ENCODE measurements around the gene IFNK.

The IFNK gene

DNA sequence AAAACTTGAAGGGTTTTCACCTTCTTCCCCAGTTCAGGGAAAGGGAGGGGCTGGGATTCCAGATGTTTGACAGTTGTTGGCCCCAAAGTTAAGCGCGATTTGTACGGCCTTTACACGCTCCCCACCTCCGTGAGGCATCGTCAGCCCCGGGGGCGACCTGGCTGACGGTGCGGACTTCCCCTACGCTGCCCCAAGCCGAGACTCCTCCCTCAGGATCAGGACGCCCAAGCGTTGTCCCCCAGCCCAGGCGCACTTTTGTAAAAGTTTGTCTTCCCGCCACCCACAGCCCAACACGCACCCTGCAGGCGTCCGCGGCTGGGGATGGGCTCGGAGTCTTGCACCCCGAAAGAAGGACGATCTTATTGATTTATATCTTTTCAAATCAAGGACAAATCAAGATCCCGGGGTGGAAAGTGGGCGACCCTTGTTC is 4.8 kb downstream of the IFNK start:
- H3K9ac ChIP-seq (ENCODE audit: low read length in 2 of 2) = peak overlapping the region; percentile 89 to 95
- H3K27me3 ChIP-seq (ENCODE audit: control insufficient read depth in 1 of 2, insufficient read depth in 2 of 2, low read length in 2 of 2) = no peaks in the 10 kb centered on the region
- H3K4me1 ChIP-seq (ENCODE audit: control insufficient read depth, insufficient read depth, low read length) = peaks cover 24% of the 10 kb centered on the region
- peak overlapping the region; percentile 95 for H3K27ac ChIP-seq (ENCODE audit: low read length)
- H3K9me3 ChIP-seq (ENCODE audit: control insufficient read depth in 2 of 2, low read length in 2 of 2) = no peaks in the 10 kb centered on the region
- peak overlapping the region; percentile 84 to 93 for H3K4me3 ChIP-seq (ENCODE audit: low read length in 2 of 2)
- peaks cover 0 to 2% of the 10 kb centered on the region in 2 donors for H3K36me3 ChIP-seq (ENCODE audit: control insufficient read depth in 2 of 2, insufficient read depth in 2 of 2, low read length in 2 of 2)

DNA sequence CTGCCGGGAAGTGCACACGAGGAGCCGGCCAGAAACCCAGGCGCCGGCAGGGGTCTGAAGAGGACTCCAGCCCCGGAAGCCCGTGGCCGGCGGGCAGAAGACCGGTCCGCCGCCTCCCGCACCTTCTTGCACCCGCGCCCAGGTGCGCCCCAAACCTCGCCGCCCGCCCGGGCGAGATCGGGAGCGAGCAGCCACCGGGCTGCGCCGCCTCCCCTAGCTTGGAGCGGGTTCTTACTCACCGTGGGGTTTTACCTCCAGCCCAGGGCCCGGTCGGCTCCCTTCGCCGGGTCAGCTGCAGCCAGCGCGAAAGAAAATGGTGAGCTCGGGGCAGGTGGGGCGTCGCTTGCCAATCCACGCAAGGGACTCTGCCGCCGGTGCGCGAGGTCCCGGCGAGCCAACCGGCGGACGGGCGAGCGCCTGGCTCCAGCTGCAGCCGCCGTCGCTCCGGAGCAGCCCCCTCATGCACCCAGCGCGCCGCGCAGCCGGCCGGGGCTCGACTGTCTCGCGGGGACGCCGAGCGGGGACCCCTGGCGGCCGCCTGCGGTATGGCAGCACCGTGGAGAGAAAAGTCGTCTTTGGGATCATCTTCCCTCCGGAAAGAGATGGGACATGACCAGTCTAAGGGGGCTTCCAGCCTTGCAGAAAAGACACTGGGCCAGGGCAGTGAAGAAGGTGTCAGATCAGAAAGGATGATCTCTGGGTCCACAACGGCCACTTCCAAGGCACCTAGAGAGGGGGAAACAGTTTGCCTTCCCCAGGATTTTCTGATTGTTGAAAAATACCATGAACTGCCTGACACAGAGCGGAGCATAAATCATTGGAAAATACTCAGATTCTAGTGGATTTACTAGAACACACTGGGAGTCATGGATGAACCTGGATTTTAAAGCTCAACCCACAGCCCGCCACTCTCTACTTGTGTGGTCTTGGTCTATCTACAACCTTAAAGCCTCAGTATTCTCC is 5.5 kb downstream of the IFNK start, which contains the start of gene MOB3B:
MOB3B (minus strand) TSS at position 499 of the 963 bp plus-strand sequence. CDS start 74,264 bp downstream, outside the sequence.
- Histone ChIP-seq H3K9ac (ENCODE audit: low read length in 2 of 2) (peak within 1 kb of the TSS; percentile 89 to 95), H3K27me3 (ENCODE audit: control insufficient read depth in 1 of 2, insufficient read depth in 2 of 2, low read length in 2 of 2) (no peaks in the 10 kb centered on the region), H3K36me3 (ENCODE audit: control insufficient read depth in 2 of 2, insufficient read depth in 2 of 2, low read length in 2 of 2) (peaks cover 0 to 2% of the 10 kb centered on the region in 2 donors), H3K4me1 (ENCODE audit: control insufficient read depth, insufficient read depth, low read length) (peaks cover 30% of the 10 kb centered on the region), H3K4me3 (ENCODE audit: low read length in 2 of 2) (peak within 1 kb of the TSS; percentile 84 to 93), H3K27ac (ENCODE audit: low read length) (peak within 1 kb of the TSS; percentile 95), H3K9me3 (ENCODE audit: control insufficient read depth in 2 of 2, low read length in 2 of 2) (no peaks in the 10 kb centered on the region)

DNA sequence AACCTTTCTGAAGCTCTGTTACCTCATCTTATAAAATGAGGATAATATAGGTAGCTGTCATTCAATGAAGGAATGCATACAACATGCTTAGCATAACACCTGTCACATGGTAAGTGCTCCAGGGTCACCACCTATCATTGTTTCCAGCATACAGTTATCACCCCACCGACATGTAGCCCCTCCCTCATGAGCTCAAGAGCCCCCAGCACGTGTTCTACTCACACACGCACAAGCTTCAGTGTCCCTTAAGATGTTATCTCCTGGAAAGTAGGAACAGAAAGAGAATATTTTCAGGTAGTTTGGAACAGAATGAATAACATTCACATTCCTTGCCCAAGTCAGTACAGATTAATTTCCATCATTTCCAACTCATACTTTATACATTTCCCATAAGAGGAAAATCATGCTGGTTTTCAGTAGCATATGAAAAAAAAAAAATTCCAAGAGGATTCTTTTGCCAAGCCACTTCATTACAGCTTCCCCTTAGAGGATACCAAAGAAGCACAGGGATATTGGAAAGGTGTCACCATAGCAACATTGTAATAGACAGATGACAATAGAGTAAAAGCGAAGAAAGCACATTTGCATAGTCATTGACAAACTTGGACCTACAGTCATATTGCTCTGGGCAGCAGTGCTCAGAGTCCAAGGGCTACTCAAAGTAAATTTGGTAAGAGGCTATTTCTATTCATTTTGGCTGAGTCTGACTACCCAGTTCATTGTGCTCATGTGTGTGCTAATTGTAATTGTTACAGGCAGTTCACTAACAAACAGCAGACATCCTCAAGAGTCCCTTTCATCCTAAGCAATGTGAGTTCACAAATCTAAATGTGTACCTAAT is 7.0 kb downstream of the IFNK start:
- Histone ChIP-seq H3K4me1 (ENCODE audit: control insufficient read depth, insufficient read depth, low read length) (peaks cover 41% of the 10 kb centered on the region), H3K9me3 (ENCODE audit: control insufficient read depth in 2 of 2, low read length in 2 of 2) (no peaks in the 10 kb centered on the region), H3K27me3 (ENCODE audit: control insufficient read depth in 1 of 2, insufficient read depth in 2 of 2, low read length in 2 of 2) (no peaks in the 10 kb centered on the region), H3K9ac (ENCODE audit: low read length in 2 of 2) (no peak overlapping the region), H3K4me3 (ENCODE audit: low read length in 2 of 2) (no peak overlapping the region), H3K36me3 (ENCODE audit: control insufficient read depth in 2 of 2, insufficient read depth in 2 of 2, low read length in 2 of 2) (no peaks in the 10 kb centered on the region), H3K27ac (ENCODE audit: low read length) (no peak overlapping the region)

DNA sequence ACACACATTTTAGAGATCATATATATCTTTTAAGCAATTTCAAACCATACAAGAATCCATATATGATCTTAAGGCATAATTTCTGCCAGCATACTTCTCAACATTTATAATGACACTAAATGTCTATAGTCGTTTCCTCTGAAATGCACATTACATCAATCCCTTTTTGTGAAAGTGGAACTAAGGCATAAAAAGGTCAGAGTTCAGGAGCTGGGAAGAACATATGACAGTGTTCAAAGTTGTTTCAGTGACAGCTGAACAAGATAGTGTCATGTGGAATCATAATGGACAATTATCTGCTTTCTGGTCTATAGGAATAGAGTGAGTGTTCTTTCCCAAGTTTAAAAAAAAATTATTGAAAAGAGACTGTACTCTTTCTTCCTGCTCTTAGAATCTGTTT is 8.0 kb downstream of the IFNK start:
- H3K4me1 ChIP-seq (ENCODE audit: control insufficient read depth, insufficient read depth, low read length) = peaks cover 49% of the 10 kb centered on the region
- H3K27me3 ChIP-seq (ENCODE audit: control insufficient read depth in 1 of 2, insufficient read depth in 2 of 2, low read length in 2 of 2) = no peaks in the 10 kb centered on the region
- no peaks in the 10 kb centered on the region for H3K9me3 ChIP-seq (ENCODE audit: control insufficient read depth in 2 of 2, low read length in 2 of 2)
- H3K4me3 ChIP-seq (ENCODE audit: low read length in 2 of 2) = no peak overlapping the region
- H3K27ac ChIP-seq (ENCODE audit: low read length) = no peak overlapping the region
- H3K9ac ChIP-seq (ENCODE audit: low read length in 2 of 2) = no peak overlapping the region
- peaks cover 0 to 2% of the 10 kb centered on the region in 2 donors for H3K36me3 ChIP-seq (ENCODE audit: control insufficient read depth in 2 of 2, insufficient read depth in 2 of 2, low read length in 2 of 2)

DNA sequence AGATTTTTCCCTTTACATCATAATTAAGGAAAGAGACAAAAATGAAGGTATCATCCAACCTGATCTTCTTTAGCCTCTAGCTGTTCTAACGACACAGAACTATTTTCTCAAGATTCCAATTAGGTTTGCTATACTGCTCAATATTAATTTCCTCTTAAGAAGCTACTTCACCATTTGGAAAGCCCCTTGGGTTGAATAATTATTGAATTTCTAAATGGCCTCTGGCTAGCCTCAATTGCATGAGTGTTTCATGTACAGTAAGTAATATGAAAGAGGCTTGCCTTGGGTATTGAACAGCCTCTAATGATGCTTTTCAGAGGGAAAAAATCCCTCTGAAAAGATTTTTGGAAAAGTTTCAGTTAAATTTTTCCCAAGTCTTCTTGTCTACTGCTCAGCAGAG is 9.2 kb downstream of the IFNK start:
- no peaks in the 10 kb centered on the region for H3K27me3 ChIP-seq (ENCODE audit: control insufficient read depth in 1 of 2, insufficient read depth in 2 of 2, low read length in 2 of 2)
- no peaks in the 10 kb centered on the region for H3K9me3 ChIP-seq (ENCODE audit: control insufficient read depth in 2 of 2, low read length in 2 of 2)
- no peak overlapping the region for H3K9ac ChIP-seq (ENCODE audit: low read length in 2 of 2)
- H3K4me3 ChIP-seq (ENCODE audit: low read length in 2 of 2) = no peak overlapping the region
- H3K36me3 ChIP-seq (ENCODE audit: control insufficient read depth in 2 of 2, insufficient read depth in 2 of 2, low read length in 2 of 2) = peaks cover 0 to 2% of the 10 kb centered on the region in 2 donors
- peak overlapping the region; percentile 42 for H3K27ac ChIP-seq (ENCODE audit: low read length)
- H3K4me1 ChIP-seq (ENCODE audit: control insufficient read depth, insufficient read depth, low read length) = peaks cover 52% of the 10 kb centered on the region

DNA sequence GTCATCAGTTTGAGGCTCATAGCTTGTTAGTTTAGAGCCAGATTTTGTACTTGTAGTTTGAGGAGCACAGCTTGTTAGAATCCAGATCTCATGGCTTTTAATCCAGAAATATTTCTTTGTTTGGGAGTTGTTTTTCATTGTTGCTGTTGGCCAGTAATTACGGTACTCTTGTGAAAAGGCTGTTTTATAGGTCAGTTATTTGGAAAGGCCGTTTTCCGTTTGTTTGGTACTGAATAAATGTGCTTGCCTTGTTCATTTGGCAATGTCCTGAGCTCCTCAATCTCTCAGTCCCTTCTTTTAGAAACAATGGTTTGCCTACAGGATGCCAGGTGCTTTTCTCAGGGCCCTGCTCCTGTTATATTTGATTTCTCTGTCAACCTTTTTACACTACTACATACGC is 10.0 kb downstream of the IFNK start:
- Histone ChIP-seq H3K4me1 (ENCODE audit: control insufficient read depth, insufficient read depth, low read length) (peaks cover 57% of the 10 kb centered on the region), H3K27me3 (ENCODE audit: control insufficient read depth in 1 of 2, insufficient read depth in 2 of 2, low read length in 2 of 2) (no peaks in the 10 kb centered on the region), H3K27ac (ENCODE audit: low read length) (peak overlapping the region; percentile 42), H3K9me3 (ENCODE audit: control insufficient read depth in 2 of 2, low read length in 2 of 2) (no peaks in the 10 kb centered on the region), H3K36me3 (ENCODE audit: control insufficient read depth in 2 of 2, insufficient read depth in 2 of 2, low read length in 2 of 2) (peaks cover 0 to 2% of the 10 kb centered on the region in 2 donors), H3K9ac (ENCODE audit: low read length in 2 of 2) (no peak overlapping the region), H3K4me3 (ENCODE audit: low read length in 2 of 2) (no peak overlapping the region)

DNA sequence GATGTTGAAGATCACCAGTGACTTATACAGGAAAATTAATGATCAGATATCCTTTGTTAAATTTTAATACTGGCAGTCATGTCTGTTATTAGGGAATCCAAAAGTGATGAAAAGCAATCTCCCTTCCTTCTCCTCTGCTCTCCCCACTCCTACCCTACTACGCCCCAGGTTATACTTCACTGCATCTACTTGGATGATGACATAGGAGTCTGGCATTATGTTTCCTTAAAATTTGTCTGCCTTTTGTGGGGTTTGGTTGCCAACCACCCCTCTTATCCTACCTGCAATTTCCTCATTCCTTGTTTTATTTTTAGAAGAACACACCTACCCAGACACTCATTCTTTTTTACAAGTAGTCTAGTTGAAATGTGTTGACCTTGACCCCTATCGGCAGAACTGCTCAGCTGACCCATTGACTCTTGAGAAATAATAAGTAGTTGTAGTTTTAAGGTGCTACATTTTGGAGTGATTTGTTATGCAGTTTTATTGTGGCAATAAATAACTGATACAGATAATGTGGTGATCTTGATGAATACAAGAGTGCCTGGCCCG is 10.6 kb downstream of the IFNK start:
- peaks cover 0 to 2% of the 10 kb centered on the region in 2 donors for H3K36me3 ChIP-seq (ENCODE audit: control insufficient read depth in 2 of 2, insufficient read depth in 2 of 2, low read length in 2 of 2)
- H3K9ac ChIP-seq (ENCODE audit: low read length in 2 of 2) = no peak overlapping the region
- no peaks in the 10 kb centered on the region for H3K9me3 ChIP-seq (ENCODE audit: control insufficient read depth in 2 of 2, low read length in 2 of 2)
- H3K4me1 ChIP-seq (ENCODE audit: control insufficient read depth, insufficient read depth, low read length) = peaks cover 61% of the 10 kb centered on the region
- no peak overlapping the region for H3K4me3 ChIP-seq (ENCODE audit: low read length in 2 of 2)
- H3K27me3 ChIP-seq (ENCODE audit: control insufficient read depth in 1 of 2, insufficient read depth in 2 of 2, low read length in 2 of 2) = no peaks in the 10 kb centered on the region
- peak overlapping the region; percentile 42 for H3K27ac ChIP-seq (ENCODE audit: low read length)

DNA sequence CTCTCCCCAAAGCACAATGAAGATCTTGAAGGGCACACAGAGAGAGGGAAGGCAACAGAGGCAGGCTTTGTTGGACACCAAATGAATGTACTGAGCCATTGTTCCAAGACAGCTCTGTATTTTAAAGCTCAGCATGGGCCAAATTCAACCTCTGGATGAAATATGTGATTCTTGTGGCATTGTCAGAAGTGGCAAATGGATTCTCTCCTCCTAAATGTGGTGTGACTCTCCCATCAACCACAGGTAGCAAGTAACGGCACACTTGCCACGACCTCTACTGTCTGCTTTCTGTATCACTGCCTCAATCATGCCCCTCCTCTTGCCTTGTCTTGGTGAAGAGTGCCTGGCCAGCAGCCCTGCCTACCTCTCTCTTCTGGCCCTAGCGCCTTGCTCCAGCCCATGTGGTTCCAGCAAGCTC is 11.6 kb downstream of the IFNK start:
- no peaks in the 10 kb centered on the region for H3K27me3 ChIP-seq (ENCODE audit: control insufficient read depth in 1 of 2, insufficient read depth in 2 of 2, low read length in 2 of 2)
- H3K9ac ChIP-seq (ENCODE audit: low read length in 2 of 2) = no peak overlapping the region
- no peaks in the 10 kb centered on the region for H3K9me3 ChIP-seq (ENCODE audit: control insufficient read depth in 2 of 2, low read length in 2 of 2)
- no peak overlapping the region for H3K27ac ChIP-seq (ENCODE audit: low read length)
- H3K4me3 ChIP-seq (ENCODE audit: low read length in 2 of 2) = peak overlapping the region in 1 of 2 donors; percentile 3
- peaks cover 0 to 2% of the 10 kb centered on the region in 2 donors for H3K36me3 ChIP-seq (ENCODE audit: control insufficient read depth in 2 of 2, insufficient read depth in 2 of 2, low read length in 2 of 2)
- H3K4me1 ChIP-seq (ENCODE audit: control insufficient read depth, insufficient read depth, low read length) = peaks cover 64% of the 10 kb centered on the region

DNA sequence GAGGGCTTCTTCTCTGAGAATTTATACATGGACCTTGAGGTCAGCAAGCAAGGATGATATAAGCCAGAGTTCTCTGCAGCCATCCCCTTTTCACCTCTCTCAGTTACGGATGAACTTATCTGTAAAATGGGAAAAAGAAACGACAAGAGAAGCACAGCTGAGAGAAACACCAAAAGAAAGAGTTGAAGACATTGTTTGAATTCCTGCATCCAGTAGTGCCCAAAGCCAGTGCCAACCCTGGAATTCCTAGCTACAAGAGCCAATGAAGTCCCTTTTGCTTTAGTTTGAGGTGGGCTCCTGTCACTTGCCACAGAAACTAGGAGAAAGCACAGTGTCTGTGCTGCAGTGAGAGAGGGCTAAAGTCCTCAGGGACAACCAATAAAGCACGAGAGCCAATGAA is 12.1 kb downstream of the IFNK start:
- H3K4me3 ChIP-seq (ENCODE audit: low read length in 2 of 2) = no peak overlapping the region
- H3K9me3 ChIP-seq (ENCODE audit: control insufficient read depth in 2 of 2, low read length in 2 of 2) = no peaks in the 10 kb centered on the region
- H3K9ac ChIP-seq (ENCODE audit: low read length in 2 of 2) = no peak overlapping the region
- no peak overlapping the region for H3K27ac ChIP-seq (ENCODE audit: low read length)
- no peaks in the 10 kb centered on the region for H3K27me3 ChIP-seq (ENCODE audit: control insufficient read depth in 1 of 2, insufficient read depth in 2 of 2, low read length in 2 of 2)
- H3K4me1 ChIP-seq (ENCODE audit: control insufficient read depth, insufficient read depth, low read length) = peaks cover 68% of the 10 kb centered on the region
- H3K36me3 ChIP-seq (ENCODE audit: control insufficient read depth in 2 of 2, insufficient read depth in 2 of 2, low read length in 2 of 2) = peaks cover 0 to 2% of the 10 kb centered on the region in 2 donors

DNA sequence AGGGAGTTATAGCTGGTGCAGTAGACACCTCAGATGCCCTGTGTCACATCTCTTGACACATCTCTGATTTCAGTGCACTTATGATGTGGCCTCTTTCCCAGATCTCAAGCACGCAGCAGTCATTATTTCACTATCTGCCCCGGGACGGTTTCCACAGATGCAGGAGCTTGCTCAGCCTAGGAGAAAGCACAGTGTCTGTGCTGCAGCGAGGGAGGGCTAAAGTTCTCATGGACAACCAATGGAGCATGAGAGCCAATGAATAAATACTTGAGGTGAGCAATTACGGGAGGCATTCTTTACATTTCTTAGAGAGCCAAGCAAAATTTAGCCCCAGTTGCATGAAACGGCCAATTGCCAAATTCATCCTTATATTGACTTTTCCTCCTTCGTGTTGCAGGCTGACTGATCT is 12.9 kb downstream of the IFNK start:
- Histone ChIP-seq H3K4me1 (ENCODE audit: control insufficient read depth, insufficient read depth, low read length) (peaks cover 74% of the 10 kb centered on the region), H3K36me3 (ENCODE audit: control insufficient read depth in 2 of 2, insufficient read depth in 2 of 2, low read length in 2 of 2) (peaks cover 0 to 2% of the 10 kb centered on the region in 2 donors), H3K9me3 (ENCODE audit: control insufficient read depth in 2 of 2, low read length in 2 of 2) (no peaks in the 10 kb centered on the region), H3K27ac (ENCODE audit: low read length) (no peak overlapping the region), H3K9ac (ENCODE audit: low read length in 2 of 2) (no peak overlapping the region), H3K4me3 (ENCODE audit: low read length in 2 of 2) (no peak overlapping the region), H3K27me3 (ENCODE audit: control insufficient read depth in 1 of 2, insufficient read depth in 2 of 2, low read length in 2 of 2) (no peaks in the 10 kb centered on the region)

Data from stomach smooth muscle (tissue), 2 donors.